ENCODE data around the gene NRG3. TPM values are rescaled to one million over a fixed set of nuclear protein-coding genes. Genes with fewer than 3 reads are reported as not detected.
"Not testable (repeated sequence)": the region's sequence is repeated elsewhere in the genome, so short reads cannot be mapped to it uniquely, and the experiment has no call there.

NRG3 gene
- total RNA-seq, 2 experiments from 2014 or later, result not detected

- H3K27ac Mint-ChIP-seq, result no peak overlapping the region
- peaks cover 6% of the 10 kb centered on the region for H3K9me3 Mint-ChIP-seq (ENCODE audit: low read depth)
- no peak for DNase-seq
- no peaks in the 10 kb centered on the region for H3K4me1 Mint-ChIP-seq
- ChIA-PET CTCF (no interaction called here), POLR2A (no interaction called here)
- H3K36me3 Mint-ChIP-seq (ENCODE audit: low read depth), result no peaks in the 10 kb centered on the region
- intact Hi-C loops (cut with DNase I, micrococcal nuclease), result no loop called here
- no peak overlapping the region for H3K4me3 Mint-ChIP-seq
- no peak for ATAC-seq
- no peaks in the 10 kb centered on the region for H3K27me3 Mint-ChIP-seq
Measured at GRCh38 chr10:82932451-82932850, 1057.5 kb downstream of the NRG3 start.

- ATAC-seq (no peak), DNase-seq (no peak)
- no peaks in the 10 kb centered on the region for H3K27me3 Mint-ChIP-seq
- no peaks in the 10 kb centered on the region for H3K36me3 Mint-ChIP-seq (ENCODE audit: low read depth)
- ChIA-PET POLR2A (no interaction called here), CTCF (no interaction called here)
- H3K27ac Mint-ChIP-seq, result no peak overlapping the region
- H3K9me3 Mint-ChIP-seq (ENCODE audit: low read depth), result peaks cover 6% of the 10 kb centered on the region
- no peak overlapping the region for H3K4me3 Mint-ChIP-seq
- intact Hi-C loops (cut with DNase I, micrococcal nuclease), result no loop called here
- no peaks in the 10 kb centered on the region for H3K4me1 Mint-ChIP-seq
Measured at GRCh38 chr10:82934429-82934828, 1059.4 kb downstream of the NRG3 start.

GRCh38 chr10:82934947-82935346, 1060.0 kb downstream of the NRG3 start:
- Mint-ChIP-seq H3K27me3 (no peaks in the 10 kb centered on the region), H3K36me3 (ENCODE audit: low read depth) (no peaks in the 10 kb centered on the region), H3K9me3 (ENCODE audit: low read depth) (peaks cover 6% of the 10 kb centered on the region), H3K27ac (no peak overlapping the region), H3K4me1 (no peaks in the 10 kb centered on the region), H3K4me3 (no peak overlapping the region)
- intact Hi-C loops (cut with DNase I, micrococcal nuclease), result no loop called here
- POLR2A ChIA-PET, result no interaction called here
- ATAC-seq (no peak), DNase-seq (no peak)
- CTCF ChIA-PET, result no interaction called here

GRCh38 chr10:82938331-82938730, 1063.3 kb downstream of the NRG3 start:
- H3K9me3 Mint-ChIP-seq (ENCODE audit: low read depth), result peaks cover 7% of the 10 kb centered on the region
- no peak overlapping the region for H3K4me3 Mint-ChIP-seq
- ATAC-seq (no peak), DNase-seq (no peak)
- CTCF ChIA-PET, result interaction anchor here (0.8 to 0.9 kb wide), 2 partner anchors 8 to 9 kb away, joined by 3 to 4 read pairs; no protein-coding TSS in a partner anchor
- H3K36me3 Mint-ChIP-seq (ENCODE audit: low read depth), result no peaks in the 10 kb centered on the region
- POLR2A ChIA-PET, result no interaction called here
- H3K27me3 Mint-ChIP-seq, result no peaks in the 10 kb centered on the region
- no peak overlapping the region for H3K27ac Mint-ChIP-seq
- intact Hi-C loops (cut with DNase I, micrococcal nuclease), result no loop called here
- no peaks in the 10 kb centered on the region for H3K4me1 Mint-ChIP-seq

- POLR2A ChIA-PET, result no interaction called here
- CTCF ChIA-PET, result no interaction called here
- Mint-ChIP-seq H3K9me3 (ENCODE audit: low read depth) (peaks cover 10% of the 10 kb centered on the region), H3K4me3 (no peak overlapping the region), H3K4me1 (no peaks in the 10 kb centered on the region), H3K27me3 (no peaks in the 10 kb centered on the region), H3K27ac (no peak overlapping the region), H3K36me3 (ENCODE audit: low read depth) (no peaks in the 10 kb centered on the region)
- DNase-seq (no peak), ATAC-seq (no peak)
- intact Hi-C loops (cut with DNase I, micrococcal nuclease), result no loop called here
Measured at GRCh38 chr10:82942286-82943099, 1067.5 kb downstream of the NRG3 start.

GRCh38 chr10:82943142-82943541, 1068.1 kb downstream of the NRG3 start:
- intact Hi-C loops (cut with DNase I, micrococcal nuclease), result no loop called here

GRCh38 chr10:82949816-82950575, 1075.0 kb downstream of the NRG3 start:
- intact Hi-C loops (cut with DNase I, micrococcal nuclease), result no loop called here
- no peaks in the 10 kb centered on the region for H3K36me3 Mint-ChIP-seq (ENCODE audit: low read depth)
- H3K4me1 Mint-ChIP-seq, result no peaks in the 10 kb centered on the region
- H3K4me3 Mint-ChIP-seq, result no peak overlapping the region
- no peak for ATAC-seq
- no peaks in the 10 kb centered on the region for H3K27me3 Mint-ChIP-seq
- CTCF ChIA-PET, result no interaction called here
- DNase-seq, result no peak
- no peak overlapping the region for H3K27ac Mint-ChIP-seq
- POLR2A ChIA-PET, result no interaction called here
- H3K9me3 Mint-ChIP-seq (ENCODE audit: low read depth), result peaks cover 4% of the 10 kb centered on the region

More at GRCh38 chr10:82943142-82943541, 1068.1 kb downstream of the NRG3 start:
- peaks cover 10% of the 10 kb centered on the region for H3K9me3 Mint-ChIP-seq (ENCODE audit: low read depth)
- ChIA-PET POLR2A (no interaction called here), CTCF (no interaction called here)
- no peaks in the 10 kb centered on the region for H3K27me3 Mint-ChIP-seq
- no peak for DNase-seq
- ATAC-seq, result no peak
- H3K4me3 Mint-ChIP-seq, result no peak overlapping the region
- H3K4me1 Mint-ChIP-seq, result no peaks in the 10 kb centered on the region
- H3K27ac Mint-ChIP-seq, result no peak overlapping the region
- H3K36me3 Mint-ChIP-seq (ENCODE audit: low read depth), result no peaks in the 10 kb centered on the region

GRCh38 chr10:82953331-82953730, 1078.3 kb downstream of the NRG3 start:
- no peaks in the 10 kb centered on the region for H3K27me3 Mint-ChIP-seq
- ChIA-PET CTCF (no interaction called here), POLR2A (no interaction called here)
- H3K36me3 Mint-ChIP-seq (ENCODE audit: low read depth), result no peaks in the 10 kb centered on the region
- no peak overlapping the region for H3K4me3 Mint-ChIP-seq
- no peaks in the 10 kb centered on the region for H3K9me3 Mint-ChIP-seq (ENCODE audit: low read depth)
- H3K27ac Mint-ChIP-seq, result no peak overlapping the region
- H3K4me1 Mint-ChIP-seq, result no peaks in the 10 kb centered on the region
- ATAC-seq, result no peak
- intact Hi-C loops (cut with DNase I, micrococcal nuclease), result no loop called here
- no peak for DNase-seq

GRCh38 chr10:82953909-82954308, 1078.9 kb downstream of the NRG3 start:
- CTCF ChIA-PET, result interaction anchor here (0.5 kb wide), 1 partner anchor 23 kb away, joined by 3 read pairs; no protein-coding TSS in a partner anchor
- ATAC-seq (no peak), DNase-seq (no peak)
- Mint-ChIP-seq H3K36me3 (ENCODE audit: low read depth) (no peaks in the 10 kb centered on the region), H3K4me1 (no peaks in the 10 kb centered on the region), H3K4me3 (no peak overlapping the region), H3K27me3 (no peaks in the 10 kb centered on the region), H3K27ac (no peak overlapping the region), H3K9me3 (ENCODE audit: low read depth) (no peaks in the 10 kb centered on the region)
- POLR2A ChIA-PET, result no interaction called here
- intact Hi-C loops (cut with DNase I, micrococcal nuclease), result no loop called here

- DNase-seq; H3K4me1 Mint-ChIP-seq; H3K27ac Mint-ChIP-seq; H3K36me3 Mint-ChIP-seq (ENCODE audit: low read depth); ATAC-seq; H3K27me3 Mint-ChIP-seq; intact Hi-C loops (cut with DNase I, micrococcal nuclease); H3K4me3 Mint-ChIP-seq; POLR2A ChIA-PET; CTCF ChIA-PET; H3K9me3 Mint-ChIP-seq (ENCODE audit: low read depth): not testable (repeated sequence)
Measured at GRCh38 chr10:82960421-82961060, 1085.5 kb downstream of the NRG3 start.

GRCh38 chr10:82961864-82962263, 1086.9 kb downstream of the NRG3 start:
- Mint-ChIP-seq H3K36me3 (ENCODE audit: low read depth) (no peaks in the 10 kb centered on the region), H3K4me3 (no peak overlapping the region), H3K9me3 (ENCODE audit: low read depth) (peaks cover 3% of the 10 kb centered on the region), H3K4me1 (no peaks in the 10 kb centered on the region), H3K27ac (no peak overlapping the region), H3K27me3 (peaks cover 4% of the 10 kb centered on the region)
- ChIA-PET POLR2A (no interaction called here), CTCF (no interaction called here)
- intact Hi-C loops (cut with DNase I, micrococcal nuclease), result no loop called here
- ATAC-seq, result no peak
- no peak for DNase-seq

- intact Hi-C loops (cut with DNase I, micrococcal nuclease), result no loop called here
- ChIA-PET CTCF (no interaction called here), POLR2A (no interaction called here)
- no peaks in the 10 kb centered on the region for H3K9me3 Mint-ChIP-seq (ENCODE audit: low read depth)
- no peak overlapping the region for H3K27ac Mint-ChIP-seq
- no peaks in the 10 kb centered on the region for H3K36me3 Mint-ChIP-seq (ENCODE audit: low read depth)
- H3K27me3 Mint-ChIP-seq, result no peaks in the 10 kb centered on the region
- no peak overlapping the region for H3K4me3 Mint-ChIP-seq
- no peak for DNase-seq
- no peaks in the 10 kb centered on the region for H3K4me1 Mint-ChIP-seq
- ATAC-seq, result no peak
Measured at GRCh38 chr10:82966130-82966529, 1091.1 kb downstream of the NRG3 start.

All from activated CD4-positive, alpha-beta T cell treated with anti-CD3 and anti-CD28 coated beads for 36 hours (primary cell).